Calu3 (cell line): Measurements from ENCODE around the gene SLAMF9. TPM values are rescaled to one million over a fixed set of nuclear protein-coding genes. Genes with fewer than 3 reads are reported as not detected.

ENCODE experiments used
- BruUV-seq: library from RNA; stranded (reverse); fragments of 400-500 nt; replicated peaks from 2 replicates; lab custom pipeline; 2021; lab: Mats Ljungman, UMichigan
- CTCF ChIA-PET: fragments of 300-600 bp; sonication (Branson Sonifier 250); formaldehyde crosslinking; loops from one replicate; lab custom pipeline; 2022; ENCODE audit warnings: antibody characterized with exemption; lab: Charles Lee
- DNase-seq: peaks from one replicate; pipeline ENCODE4 v3.0.0; 2022
- H3K27ac Mint-ChIP-seq: one replicate; pipeline ENCODE4 v1.8.0; 2022; ENCODE audit warnings: mixed read lengths; ENCODE audit not compliant: unreplicated experiment
- H3K27me3 Mint-ChIP-seq: one replicate; pipeline ENCODE4 v1.8.0; 2022; ENCODE audit warnings: mixed read lengths; ENCODE audit not compliant: unreplicated experiment
- H3K36me3 Mint-ChIP-seq: one replicate; pipeline ENCODE4 v1.8.0; 2022; ENCODE audit warnings: mild to moderate bottlenecking, moderate library complexity, mixed read lengths; ENCODE audit not compliant: insufficient read depth, unreplicated experiment
- H3K4me1 Mint-ChIP-seq: one replicate; pipeline ENCODE4 v1.8.0; 2022; ENCODE audit warnings: mild to moderate bottlenecking, low read depth, mixed read lengths; ENCODE audit not compliant: unreplicated experiment
- H3K4me3 Mint-ChIP-seq: one replicate; pipeline ENCODE4 v1.8.0; 2022; ENCODE audit warnings: mild to moderate bottlenecking, low read depth, moderate library complexity, mixed read lengths; ENCODE audit not compliant: unreplicated experiment
- H3K9me3 Mint-ChIP-seq: one replicate; pipeline ENCODE4 v1.8.0; 2022; ENCODE audit warnings: low read depth, mixed read lengths; ENCODE audit not compliant: unreplicated experiment
- CTCF ChIP-seq: fragments of 200-600 bp; IDR thresholded peaks from one replicate; pipeline ENCODE4 v1.8.0; 2022; ENCODE audit warnings: antibody characterized with exemption; ENCODE audit not compliant: unreplicated experiment
- intact Hi-C: fragments of 100-400 bp; cut with micrococcal nuclease; formaldehyde crosslinking; loops from one replicate; pipeline ENCODE4 v1.10.0; 2022; ENCODE audit not compliant: unreplicated experiment
- total RNA-seq: library from RNA; stranded (reverse); gene quantifications from 2 replicates; pipeline ENCODE4 v1.2.3, GENCODE V29; 2022

SLAMF9 gene
- total RNA-seq, 1 experiment from 2014 or later, result not detected

- no peak for TF ChIP-seq CTCF
- CTCF ChIA-PET, result no interaction called here
- H3K4me1 Mint-ChIP-seq, result no peaks in the 10 kb centered on the region
Measured at GRCh38 chr1:159987186-159987585, 33.1 kb upstream of the SLAMF9 start.

GRCh38 chr1:159986531-159986930 lies 32.5 kb upstream of the SLAMF9 start:
- no peaks in the 10 kb centered on the region for H3K9me3 Mint-ChIP-seq
- no peak for TF ChIP-seq CTCF
- H3K4me1 Mint-ChIP-seq, result no peaks in the 10 kb centered on the region
- DNase-seq, result no peak
- CTCF ChIA-PET, result no interaction called here
- H3K36me3 Mint-ChIP-seq, result no peaks in the 10 kb centered on the region
- H3K27me3 Mint-ChIP-seq, result peaks cover 54% of the 10 kb centered on the region
- no peak overlapping the region for H3K4me3 Mint-ChIP-seq
- intact Hi-C loops, result no loop called here
- BruUV-seq, result no TSS peak
- H3K27ac Mint-ChIP-seq, result no peak overlapping the region

More at GRCh38 chr1:159987186-159987585, 33.1 kb upstream of the SLAMF9 start:
- DNase-seq, result no peak
- intact Hi-C loops, result no loop called here
- Mint-ChIP-seq H3K9me3 (no peaks in the 10 kb centered on the region), H3K36me3 (no peaks in the 10 kb centered on the region), H3K4me3 (no peak overlapping the region), H3K27ac (no peak overlapping the region), H3K27me3 (peaks cover 47% of the 10 kb centered on the region)
- no TSS peak for BruUV-seq

DNA sequence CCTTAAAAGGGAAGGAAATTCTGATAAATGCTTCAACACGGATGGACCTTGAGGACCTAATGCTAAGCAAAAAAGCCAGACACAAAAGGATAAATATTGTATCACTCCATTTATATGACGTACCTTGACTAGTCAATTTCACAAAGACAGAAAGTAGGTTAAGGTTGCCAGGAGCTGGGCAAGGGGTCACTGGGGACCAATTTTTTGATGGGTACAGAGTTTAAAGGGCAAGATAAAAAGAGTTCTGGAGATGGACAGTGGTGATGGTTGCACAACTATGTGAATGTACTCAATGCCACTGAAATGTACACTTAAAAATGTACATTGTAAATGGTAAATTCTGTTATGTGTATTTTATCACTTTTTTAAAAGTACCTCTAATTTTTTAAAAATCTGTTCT lies 32.1 kb upstream of the SLAMF9 start:
- H3K36me3 Mint-ChIP-seq, result no peaks in the 10 kb centered on the region
- TF ChIP-seq CTCF, result no peak
- no peaks in the 10 kb centered on the region for H3K4me1 Mint-ChIP-seq
- H3K27ac Mint-ChIP-seq, result no peak overlapping the region
- DNase-seq, result no peak
- CTCF ChIA-PET, result interaction anchor here (0.6 kb wide), 1 partner anchor 55 kb away, joined by 5 read pairs; no protein-coding TSS in a partner anchor
- intact Hi-C loops, result no loop called here
- BruUV-seq, result no TSS peak
- H3K27me3 Mint-ChIP-seq, result peaks cover 57% of the 10 kb centered on the region
- H3K9me3 Mint-ChIP-seq, result no peaks in the 10 kb centered on the region
- no peak overlapping the region for H3K4me3 Mint-ChIP-seq

DNA sequence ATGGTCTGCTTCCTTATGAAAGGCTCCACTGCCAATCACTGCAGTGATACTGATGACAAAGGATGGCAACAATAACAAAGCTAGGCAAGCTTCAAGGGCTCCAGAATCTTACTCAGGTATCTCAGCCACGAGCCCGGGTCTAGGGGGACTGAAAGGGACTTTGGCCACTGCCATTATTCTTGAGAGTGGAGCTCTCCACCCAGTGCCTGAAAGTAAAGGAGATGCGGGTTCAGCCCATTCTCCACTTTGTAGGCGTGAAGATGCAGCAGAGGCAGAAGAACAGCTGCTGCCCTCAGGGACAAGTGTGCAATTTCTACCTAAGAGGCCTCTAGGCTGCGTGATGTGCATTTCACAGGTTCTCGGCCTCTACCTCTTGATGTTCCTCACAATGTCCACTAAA lies 31.4 kb upstream of the SLAMF9 start:
- no peak overlapping the region for H3K27ac Mint-ChIP-seq
- no peaks in the 10 kb centered on the region for H3K36me3 Mint-ChIP-seq
- H3K9me3 Mint-ChIP-seq, result no peaks in the 10 kb centered on the region
- no peak for DNase-seq
- no peak overlapping the region for H3K4me3 Mint-ChIP-seq
- no TSS peak for BruUV-seq
- CTCF ChIA-PET, result interaction anchor here (0.6 to 1.0 kb wide), 2 partner anchors 26 to 55 kb away, joined by 3 to 5 read pairs; no protein-coding TSS in a partner anchor
- H3K4me1 Mint-ChIP-seq, result no peaks in the 10 kb centered on the region
- peaks cover 57% of the 10 kb centered on the region for H3K27me3 Mint-ChIP-seq
- TF ChIP-seq CTCF, result no peak
- intact Hi-C loops, result no loop called here
